CD1c-positive myeloid dendritic cell (primary cell): ENCODE measurements around the gene NKX6-2.
"Not testable (repeated sequence)": the region's sequence is repeated elsewhere in the genome, so short reads cannot be mapped to it uniquely, and the experiment has no call there.

Source experiments
- DNase-seq: peaks from one replicate; pipeline ENCODE4 v3.0.0-alpha.2; 2016; ENCODE audit errors: extremely low spot score

The NKX6-2 gene

GRCh38 chr10:132785723-132786475 is at the start of gene NKX6-2:
TSS of gene NKX6-2 (minus strand) at chr10:132786147. CDS start at chr10:132785948, 199 bp downstream.
- no peak for DNase-seq

- DNase-seq: no peak
These were observed 49.2 kb upstream of the NKX6-2 start for GRCh38 chr10:132834891-132835847.

DNA sequence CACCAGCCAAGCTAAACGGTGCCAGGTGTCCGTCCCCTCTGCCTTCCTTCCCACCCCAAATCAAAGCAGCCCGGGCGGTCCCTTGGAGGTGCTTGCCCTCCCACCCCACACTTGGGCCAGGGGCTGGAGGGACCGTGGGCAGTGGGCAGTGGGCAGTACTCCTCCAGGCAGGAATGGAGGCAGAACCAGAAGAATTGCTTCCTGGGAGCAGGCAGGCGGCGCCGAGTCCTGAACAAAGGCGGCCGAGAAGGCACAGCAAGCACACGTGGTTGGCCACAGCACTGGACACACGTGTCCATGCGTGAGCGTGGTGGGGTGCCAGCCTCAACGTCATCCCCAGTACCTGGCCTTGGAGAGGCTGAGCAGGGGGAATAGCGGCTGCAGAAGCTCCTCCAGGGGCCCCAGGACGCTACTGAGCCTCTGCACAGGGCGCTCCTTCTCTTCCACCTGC is 48.4 kb upstream of the NKX6-2 start:
- DNase-seq: no peak

GRCh38 chr10:132833421-132834111 is 47.6 kb upstream of the NKX6-2 start:
- DNase-seq: no peak

GRCh38 chr10:132832186-132832969 is 46.4 kb upstream of the NKX6-2 start:
- DNase-seq: no peak

DNA sequence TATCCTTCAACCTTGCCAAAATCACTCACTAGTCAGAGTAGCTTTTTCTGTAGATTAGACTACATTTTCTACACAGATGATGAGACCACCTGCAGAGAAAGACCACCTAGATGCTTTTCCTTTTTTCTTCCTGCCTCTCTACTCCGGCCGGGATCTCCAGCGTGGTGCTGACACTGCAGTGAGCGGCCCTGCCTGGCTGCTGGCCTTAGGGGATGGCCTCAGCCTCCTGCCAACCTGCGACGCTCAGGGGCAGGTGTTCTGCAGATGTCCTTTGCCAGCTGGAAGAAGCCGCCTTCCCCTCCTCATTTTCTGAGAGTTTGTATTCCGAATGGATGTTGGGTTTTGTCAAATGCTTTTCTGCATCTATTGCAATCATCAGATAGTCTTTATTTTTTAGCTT is 43.5 kb upstream of the NKX6-2 start:
- no peak for DNase-seq

DNA sequence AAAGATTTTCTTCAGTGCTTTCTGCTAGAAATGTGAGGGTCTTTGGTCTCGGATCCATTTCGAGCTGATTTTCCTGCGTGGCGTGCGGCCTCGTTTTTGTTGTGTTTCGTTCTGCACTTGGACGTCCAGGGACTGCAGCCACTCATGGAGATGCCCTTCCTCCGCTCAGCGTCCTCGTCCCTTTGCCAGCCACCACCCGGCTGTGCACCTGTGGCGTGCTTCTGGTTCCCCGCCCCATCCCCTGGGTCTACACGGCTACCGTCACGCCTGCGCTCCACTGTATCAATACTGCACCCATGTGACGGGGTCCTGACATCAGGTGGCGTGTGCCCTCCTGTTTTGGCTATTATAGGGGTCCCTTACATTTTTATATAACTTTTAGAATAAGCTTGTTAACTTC is 42.7 kb upstream of the NKX6-2 start:
- DNase-seq: no peak

- DNase-seq: no peak
These were observed 42.1 kb upstream of the NKX6-2 start for GRCh38 chr10:132827861-132828539.

DNA sequence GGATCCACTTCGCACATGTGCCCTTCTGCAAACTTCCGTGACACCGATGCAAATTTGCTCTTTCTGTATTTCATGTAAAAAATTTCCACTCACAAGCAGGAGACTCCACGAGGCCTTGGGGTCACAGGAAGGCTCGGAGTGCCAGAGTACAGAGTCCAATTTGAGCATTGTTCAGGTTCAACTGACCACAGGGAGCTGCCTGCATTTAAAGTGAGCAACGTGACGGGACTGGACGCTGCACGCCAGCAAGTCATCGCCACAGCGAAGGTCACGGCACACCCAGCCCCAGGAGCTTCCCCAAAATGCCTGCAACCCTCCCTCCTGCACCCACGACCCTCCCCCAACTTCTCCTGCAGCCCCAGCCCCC is 41.5 kb upstream of the NKX6-2 start:
- no peak for DNase-seq

DNA sequence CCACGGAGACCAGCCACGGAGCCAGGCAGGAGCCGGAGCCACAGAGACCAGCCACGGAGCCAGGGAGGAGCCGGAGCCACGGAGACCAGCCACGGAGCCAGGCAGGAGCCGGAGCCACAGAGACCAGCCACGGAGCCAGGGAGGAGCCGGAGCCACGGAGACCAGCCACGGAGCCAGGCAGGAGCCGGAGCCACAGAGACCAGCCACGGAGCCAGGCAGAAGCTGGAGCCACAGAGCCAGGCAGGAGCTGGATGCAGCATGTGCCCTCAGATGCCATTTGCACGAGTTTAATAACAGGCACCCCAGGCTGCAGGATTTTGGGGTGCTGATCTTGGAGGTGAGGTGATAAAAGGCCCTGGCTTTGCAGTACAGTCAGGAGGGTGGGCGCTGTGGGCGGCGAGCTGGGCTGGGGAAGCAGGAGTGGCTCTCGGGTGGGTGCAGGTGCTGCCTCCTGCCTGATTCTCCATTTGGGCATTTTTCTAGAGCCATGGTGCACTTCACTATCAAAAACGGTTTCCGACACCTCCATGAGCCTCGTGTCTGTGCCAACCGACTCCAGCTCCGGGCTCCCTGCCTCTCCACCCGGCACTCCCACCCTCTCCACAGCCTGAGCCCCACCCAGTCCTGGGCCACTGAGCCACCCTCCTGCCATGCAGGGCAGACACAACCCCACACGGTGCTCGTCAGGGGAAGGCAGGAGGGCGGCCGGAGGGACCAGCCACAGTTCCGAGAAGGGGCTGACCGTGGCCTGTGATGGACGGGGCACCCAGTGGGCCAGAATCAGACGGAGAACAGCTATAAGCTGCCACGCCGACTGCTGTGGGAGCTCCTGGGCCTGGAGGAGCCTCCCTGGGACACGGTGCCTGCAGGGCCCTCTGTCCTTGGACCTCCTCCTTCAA is 40.8 kb upstream of the NKX6-2 start:
- DNase-seq: no peak

- DNase-seq: not testable (repeated sequence)
These were observed 40.0 kb upstream of the NKX6-2 start for GRCh38 chr10:132825783-132826523.

GRCh38 chr10:132820056-132820455 is 34.1 kb upstream of the NKX6-2 start:
- DNase-seq: no peak

DNA sequence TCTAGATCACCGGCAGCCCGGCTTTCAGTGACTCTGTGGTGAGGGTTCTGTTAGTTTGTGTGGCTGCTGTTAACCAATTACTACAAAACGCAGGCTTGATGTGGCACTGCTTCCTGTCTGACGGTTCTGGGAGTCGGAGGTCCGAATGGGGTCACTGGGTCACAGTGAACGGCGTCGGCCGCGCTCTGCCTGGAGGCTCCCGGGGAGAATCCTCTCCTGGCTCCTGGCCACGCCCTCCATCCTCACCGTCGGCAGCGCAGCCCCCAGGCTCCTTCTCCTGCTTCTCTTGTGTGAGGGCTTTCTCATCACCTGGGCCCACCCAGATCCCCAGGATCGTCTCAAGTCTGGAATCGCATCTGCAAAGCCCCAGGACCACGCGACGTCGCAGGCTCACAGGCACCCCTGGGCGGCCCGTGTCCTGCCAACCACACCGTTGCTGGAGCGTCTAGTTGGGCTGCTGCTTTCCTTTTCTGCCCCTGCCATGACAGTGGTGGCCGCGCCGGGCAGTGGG is 31.8 kb upstream of the NKX6-2 start:
- no peak for DNase-seq

DNA sequence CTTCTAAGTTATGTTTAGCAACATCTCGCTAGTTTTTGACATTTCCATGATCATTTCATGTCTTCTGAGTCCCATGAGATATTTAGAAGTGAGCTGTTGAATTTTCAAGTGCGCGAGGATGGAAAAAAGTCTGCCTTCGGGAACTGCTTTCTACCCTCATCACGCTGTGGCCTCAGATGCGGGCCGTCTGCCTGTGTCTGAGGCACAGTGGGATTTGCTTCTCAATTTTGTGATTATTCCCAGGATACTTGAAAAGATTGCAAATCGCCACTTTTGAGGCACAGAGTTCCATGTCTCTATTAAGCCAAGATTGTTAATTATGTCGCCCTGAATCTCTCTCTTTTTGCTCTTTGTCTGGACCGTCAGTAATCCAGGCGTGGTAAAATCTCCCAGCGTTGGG is 30.8 kb upstream of the NKX6-2 start:
- no peak for DNase-seq

GRCh38 chr10:132815168-132815857 is 29.4 kb upstream of the NKX6-2 start:
- DNase-seq: no peak

DNA sequence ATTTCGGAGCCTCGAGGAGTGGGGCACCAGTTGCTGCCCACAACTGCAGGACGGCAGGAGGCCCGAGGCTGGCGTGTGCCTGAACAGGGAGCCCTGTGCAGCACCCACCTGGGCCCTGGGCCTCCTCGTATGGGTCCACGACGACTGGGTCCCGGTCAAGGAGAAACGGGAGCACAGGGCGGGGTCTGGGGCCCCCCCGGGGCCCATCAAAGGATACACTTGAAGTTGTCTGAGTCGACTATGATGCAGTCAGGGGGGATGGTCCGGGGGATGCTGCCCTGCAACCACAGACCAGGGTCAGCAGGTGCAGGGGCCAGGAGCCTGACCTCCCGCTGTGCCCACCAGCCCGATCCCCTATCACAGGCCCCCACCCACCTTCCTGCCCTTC is 28.5 kb upstream of the NKX6-2 start:
- no peak for DNase-seq

GRCh38 chr10:132813560-132814468 is 27.9 kb upstream of the NKX6-2 start:
- DNase-seq: no peak
